ENCODE data around the gene PREX1. TPM values are rescaled to one million over a fixed set of nuclear protein-coding genes. Genes with fewer than 3 reads are reported as not detected.

The PREX1 gene
- total RNA-seq, 1 donor from 2014 or later: 44.0 TPM

- DNase-seq (ENCODE audit: low spot score): no peak
These were observed 216.8 kb downstream of the PREX1 start for GRCh38 chr20:48610996-48611395.

GRCh38 chr20:48609491-48609978, 218.3 kb downstream of the PREX1 start:
- peak; percentile 45 for DNase-seq (ENCODE audit: low spot score)

- DNase-seq (ENCODE audit: low spot score): peak; percentile 24
These were observed 219.0 kb downstream of the PREX1 start for GRCh38 chr20:48608756-48609155.

GRCh38 chr20:48607544-48607865, 220.3 kb downstream of the PREX1 start:
- DNase-seq (ENCODE audit: low spot score): peak; percentile 68

- peak; percentile 82 for DNase-seq (ENCODE audit: low spot score)
These were observed 220.8 kb downstream of the PREX1 start for GRCh38 chr20:48606841-48607543.

GRCh38 chr20:48606172-48606840, 221.5 kb downstream of the PREX1 start:
- DNase-seq (ENCODE audit: low spot score): peak; percentile 68

GRCh38 chr20:48605364-48606171, 222.2 kb downstream of the PREX1 start:
- peak; percentile 55 for DNase-seq (ENCODE audit: low spot score)

GRCh38 chr20:48604936-48605335, 222.9 kb downstream of the PREX1 start:
- peak; percentile 22 for DNase-seq (ENCODE audit: low spot score)

GRCh38 chr20:48604426-48604825, 223.4 kb downstream of the PREX1 start:
- DNase-seq (ENCODE audit: low spot score): peak; percentile 55

- DNase-seq (ENCODE audit: low spot score): peak; percentile 86
These were observed 223.9 kb downstream of the PREX1 start for GRCh38 chr20:48603819-48604405.

GRCh38 chr20:48603116-48603818, 224.5 kb downstream of the PREX1 start:
- DNase-seq (ENCODE audit: low spot score): peak; percentile 69

- DNase-seq (ENCODE audit: low spot score): no peak
These were observed 226.0 kb downstream of the PREX1 start for GRCh38 chr20:48601798-48602197.

GRCh38 chr20:48600470-48600945, 227.3 kb downstream of the PREX1 start:
- DNase-seq (ENCODE audit: low spot score): peak; percentile 53

GRCh38 chr20:48599748-48600469, 227.9 kb downstream of the PREX1 start:
- DNase-seq (ENCODE audit: low spot score): peak; percentile 77

- DNase-seq (ENCODE audit: low spot score): peak; percentile 57
These were observed 228.6 kb downstream of the PREX1 start for GRCh38 chr20:48599106-48599747.

- DNase-seq (ENCODE audit: low spot score): peak; percentile 72
These were observed 229.4 kb downstream of the PREX1 start for GRCh38 chr20:48598303-48598941.

GRCh38 chr20:48597521-48598302, 230.1 kb downstream of the PREX1 start:
- peak; percentile 87 for DNase-seq (ENCODE audit: low spot score)

GRCh38 chr20:48596334-48596898, 231.4 kb downstream of the PREX1 start:
- DNase-seq (ENCODE audit: low spot score): no peak
